H9 (cell line): Measurements from ENCODE around the gene SELENOS. TPM values are rescaled to one million over a fixed set of nuclear protein-coding genes. Genes with fewer than 3 reads are reported as not detected.

Experiments used
- DNase-seq: peaks from one replicate; pipeline ENCODE4 v3.0.0-alpha.2; 2017
- H2AFZ ChIP-seq: one replicate; pipeline ENCODE4 v1.6.1; 2013; ENCODE audit warnings: mild to moderate bottlenecking, low read length, control low read depth, moderate library complexity
- H2AK5ac ChIP-seq: 2 replicates; pipeline ENCODE4 v1.6.1; 2013; ENCODE audit warnings: low read length, control low read depth, mixed read lengths; ENCODE audit not compliant: insufficient read length
- H2BK120ac ChIP-seq: one replicate; pipeline ENCODE4 v1.6.1; 2013; ENCODE audit warnings: low read depth, mild to moderate bottlenecking, low read length, control low read depth, inconsistent platforms; ENCODE audit not compliant: poor library complexity, severe bottlenecking
- H2BK12ac ChIP-seq: 2 replicates; pipeline ENCODE4 v1.6.1; 2013; ENCODE audit warnings: low read length, control low read depth, mixed read lengths, low read depth; ENCODE audit not compliant: insufficient read length
- H2BK15ac ChIP-seq: 2 replicates; pipeline ENCODE4 v1.6.1; 2013; ENCODE audit warnings: low read depth, low read length, control low read depth
- H2BK20ac ChIP-seq: one replicate; pipeline ENCODE4 v1.6.1; 2013; ENCODE audit warnings: low read depth, mild to moderate bottlenecking, low read length, control low read depth, inconsistent platforms; ENCODE audit not compliant: poor library complexity, severe bottlenecking
- H2BK5ac ChIP-seq: 2 replicates; pipeline ENCODE4 v1.6.1; 2013; ENCODE audit warnings: low read length, control low read depth, mixed read lengths; ENCODE audit not compliant: insufficient read length
- H3K14ac ChIP-seq: 2 replicates; pipeline ENCODE4 v1.6.1; 2013; ENCODE audit warnings: low read length, control low read depth; ENCODE audit not compliant: insufficient read depth
- H3K18ac ChIP-seq: 2 replicates; pipeline ENCODE4 v1.6.1; 2013; ENCODE audit warnings: low read depth, mild to moderate bottlenecking, mixed read lengths, low read length, control low read depth; ENCODE audit not compliant: insufficient read length
- H3K23ac ChIP-seq: 2 replicates; pipeline ENCODE4 v1.6.1; 2013; ENCODE audit warnings: low read length, control low read depth, mixed read lengths, low read depth; ENCODE audit not compliant: insufficient read length
- H3K23me2 ChIP-seq: 2 replicates; pipeline ENCODE4 v1.6.1; 2013; ENCODE audit warnings: low read depth, mild to moderate bottlenecking, mixed read lengths, low read length, control low read depth; ENCODE audit not compliant: insufficient read length, poor library complexity, severe bottlenecking
- H3K27ac ChIP-seq: 2 replicates; pipeline ENCODE4 v1.5.1; 2013; ENCODE audit warnings: low read length, control low read depth, mixed read lengths, low read depth; ENCODE audit not compliant: insufficient read length
- H3K27me3 ChIP-seq: 2 replicates; pipeline ENCODE4 v1.6.1; 2013; ENCODE audit warnings: low read length, control low read depth, inconsistent platforms; ENCODE audit not compliant: insufficient read depth
- H3K4ac ChIP-seq: 2 replicates; pipeline ENCODE4 v1.6.1; 2013; ENCODE audit warnings: low read depth, mild to moderate bottlenecking, control low read depth, inconsistent platforms, low read length, moderate library complexity
- H3K4me1 ChIP-seq: 2 replicates; pipeline ENCODE4 v1.6.1; 2013; ENCODE audit warnings: low read length, control low read depth, inconsistent platforms; ENCODE audit not compliant: insufficient read depth
- H3K4me2 ChIP-seq: 2 replicates; pipeline ENCODE4 v1.6.1; 2013; ENCODE audit warnings: low read length, control low read depth, mixed read lengths; ENCODE audit not compliant: insufficient read length, insufficient read depth
- H3K56ac ChIP-seq: 2 replicates; pipeline ENCODE4 v1.6.1; 2013; ENCODE audit warnings: low read depth, mild to moderate bottlenecking, mixed read lengths, low read length, control low read depth; ENCODE audit not compliant: insufficient read length
- H3K79me1 ChIP-seq: 2 replicates; pipeline ENCODE4 v1.6.1; 2013; ENCODE audit warnings: low read depth, mild to moderate bottlenecking, moderate library complexity, low read length, control low read depth, inconsistent platforms; ENCODE audit not compliant: insufficient read depth, poor library complexity, severe bottlenecking
- H3K79me2 ChIP-seq: 2 replicates; pipeline ENCODE4 v1.6.1; 2013; ENCODE audit warnings: low read length, control low read depth, inconsistent platforms; ENCODE audit not compliant: insufficient read depth
- H3K9ac ChIP-seq: 2 replicates; pipeline ENCODE4 v1.6.1; 2013; ENCODE audit warnings: low read length, control low read depth, mixed read lengths; ENCODE audit not compliant: insufficient read length; ENCODE audit errors: extremely low read depth
- H3K9me3 ChIP-seq: one replicate; pipeline ENCODE4 v1.6.1; 2013; ENCODE audit warnings: low read depth, low read length, inconsistent platforms; ENCODE audit not compliant: control insufficient read depth
- H3T11ph ChIP-seq: one replicate; pipeline ENCODE4 v1.6.1; 2013; ENCODE audit warnings: mild to moderate bottlenecking, low read length, control low read depth, inconsistent platforms
- H4K20me1 ChIP-seq: one replicate; pipeline ENCODE4 v1.6.1; 2013; ENCODE audit not compliant: control insufficient read depth, insufficient read length, insufficient read depth
- H4K5ac ChIP-seq: 2 replicates; pipeline ENCODE4 v1.6.1; 2013; ENCODE audit warnings: low read depth, mild to moderate bottlenecking, mixed read lengths, low read length, control low read depth; ENCODE audit not compliant: insufficient read length
- H4K8ac ChIP-seq: replicated peaks from 2 replicates; pipeline ENCODE4 v1.6.1; 2013; ENCODE audit warnings: low read length, control low read depth, mixed read lengths, low read depth; ENCODE audit not compliant: insufficient read length
- H4K91ac ChIP-seq: 2 replicates; pipeline ENCODE4 v1.6.1; 2013; ENCODE audit warnings: low read depth, mild to moderate bottlenecking, moderate library complexity, mixed read lengths, low read length, control low read depth; ENCODE audit not compliant: insufficient read length
- H3K27ac Mint-ChIP-seq, 3 experiments: 2 replicates in 2 of 3; 3 replicates in 1 of 3; pipeline ENCODE4 v1.8.0; 2020 to 2021; ENCODE audit warnings: mixed read lengths in 3 of 3, mild to moderate bottlenecking in 1 of 3, moderate library complexity in 1 of 3
- H3K27me3 Mint-ChIP-seq: 2 replicates; pipeline ENCODE4 v1.8.0; 2021; ENCODE audit warnings: low read depth, mild to moderate bottlenecking, moderate library complexity, mixed read lengths
- H3K36me3 Mint-ChIP-seq, 3 experiments: 2 replicates in 2 of 3; 3 replicates in 1 of 3; pipeline ENCODE4 v1.8.0; 2020 to 2021; ENCODE audit warnings: low read depth in 3 of 3, mixed read lengths in 3 of 3; ENCODE audit not compliant: insufficient read depth in 1 of 3
- H3K4me1 Mint-ChIP-seq, 2 experiments: 2 replicates each; pipeline ENCODE4 v1.8.0; 2020; ENCODE audit warnings: mixed read lengths in 2 of 2
- H3K4me3 Mint-ChIP-seq, 2 experiments: 2 replicates in 1 of 2; 3 replicates in 1 of 2; pipeline ENCODE4 v1.8.0; 2020 to 2021; ENCODE audit warnings: mild to moderate bottlenecking in 2 of 2, mixed read lengths in 2 of 2, moderate library complexity in 1 of 2
- H3K9me3 Mint-ChIP-seq, 2 experiments: 2 replicates in 1 of 2; 3 replicates in 1 of 2; pipeline ENCODE4 v1.8.0; 2020; ENCODE audit warnings: mild to moderate bottlenecking in 2 of 2, mixed read lengths in 2 of 2, moderate library complexity in 1 of 2
- CTCF ChIP-seq: fragments of 200-600 bp; sonication (generic); conservative IDR thresholded peaks from 3 replicates; pipeline ENCODE4 v1.8.0; 2021; ENCODE audit warnings: antibody characterized with exemption, mild to moderate bottlenecking
- WGBS: extraction: QIAGEN DNeasy Blood & Tissue Kit; methylation state at CpG from one replicate; pipeline ENCODE4 v1.1.7; 2013; ENCODE audit warnings: missing lambda C conversion rate, low lambda C conversion rate, mixed read lengths; ENCODE audit not compliant: insufficient read length; ENCODE audit errors: extremely low coverage; 5-methylcytosine and 5-hydroxymethylcytosine counted together
- total RNA-seq: library from RNA; stranded (reverse); gene quantifications from 2 replicates; pipeline ENCODE4 v1.2.1, GENCODE V29; 2021

The SELENOS gene
- total RNA-seq, 1 experiment from 2014 or later, result 57.7 TPM

DNA sequence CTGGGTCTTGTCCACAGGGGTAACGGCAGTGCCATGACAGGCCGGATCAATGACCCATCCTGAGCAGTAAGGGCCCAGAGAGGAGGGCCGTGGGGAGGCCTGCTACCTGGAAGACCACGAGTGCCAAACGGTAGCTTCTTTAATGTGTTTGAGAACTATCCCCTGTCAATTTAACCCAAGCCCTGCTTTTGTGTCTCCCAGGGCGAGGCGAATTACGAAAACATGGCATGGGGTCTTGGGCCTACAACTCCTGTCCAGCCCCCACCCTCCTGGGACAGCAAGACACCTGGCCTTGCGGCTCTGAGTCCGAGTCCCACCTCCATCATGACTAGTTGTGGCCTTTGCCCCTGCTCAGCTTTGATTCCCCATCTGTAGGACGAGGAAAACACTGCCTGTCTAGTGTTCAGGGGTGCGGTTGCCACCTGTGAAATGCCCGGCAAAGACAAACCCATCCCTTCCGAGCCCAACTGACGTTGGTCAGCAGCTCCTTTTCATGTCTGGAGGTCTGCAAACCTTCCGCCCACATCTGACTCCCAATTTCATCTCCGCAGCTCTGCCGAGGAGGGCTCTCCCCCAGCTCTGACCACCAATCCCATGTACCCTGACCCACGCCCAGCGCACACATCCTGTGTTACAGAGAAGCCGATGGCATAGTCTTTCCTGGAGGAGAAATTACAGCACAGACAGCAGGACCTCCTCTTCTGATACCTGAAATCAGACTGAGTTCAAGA lies 46.7 kb upstream of the SELENOS start:
- no peaks in the 10 kb centered on the region; a peak in 1 of 7 replicates for H3K36me3 Mint-ChIP-seq
- H2BK15ac ChIP-seq, result no peak overlapping the region
- no peak overlapping the region for H3K4me2 ChIP-seq
- H2BK12ac ChIP-seq, result no peak overlapping the region
- no peak overlapping the region for H2AFZ ChIP-seq
- H3K79me1 ChIP-seq, result no peaks in the 10 kb centered on the region
- H3K27me3 Mint-ChIP-seq, result peaks cover 52% of the 10 kb centered on the region
- no peak overlapping the region for H3K23ac ChIP-seq
- H3K18ac ChIP-seq, result no peak overlapping the region
- no peak for DNase-seq
- H4K5ac ChIP-seq, result no peak overlapping the region
- no peaks in the 10 kb centered on the region for H3K27me3 ChIP-seq
- no peaks in the 10 kb centered on the region for H3K79me2 ChIP-seq
- no peak overlapping the region for H3K4ac ChIP-seq
- no peak overlapping the region for H3K56ac ChIP-seq
- no peak overlapping the region for H4K8ac ChIP-seq
- H3K4me1 Mint-ChIP-seq, result peaks cover 4 to 8% of the 10 kb centered on the region in 2 experiments
- H3K4me1 ChIP-seq, result no peaks in the 10 kb centered on the region
- H4K91ac ChIP-seq, result no peak overlapping the region
- H3K27ac Mint-ChIP-seq, result no peak overlapping the region; a peak in 1 of 7 replicates
- no peaks in the 10 kb centered on the region for H3K9me3 ChIP-seq
- no peak overlapping the region for H3K4me3 Mint-ChIP-seq
- H3K23me2 ChIP-seq, result no peaks in the 10 kb centered on the region
- no peak for TF ChIP-seq CTCF
- H3T11ph ChIP-seq, result no peak overlapping the region
- H3K14ac ChIP-seq, result no peak overlapping the region
- no peaks in the 10 kb centered on the region for H4K20me1 ChIP-seq
- H2BK20ac ChIP-seq, result no peak overlapping the region
- WGBS, result no CpG with 5 or more reads among the region's 21 CpGs
- no peak overlapping the region for H2BK120ac ChIP-seq
- no peak overlapping the region for H3K27ac ChIP-seq
- no peak overlapping the region for H3K9ac ChIP-seq
- no peaks in the 10 kb centered on the region for H3K9me3 Mint-ChIP-seq
- no peak overlapping the region for H2BK5ac ChIP-seq
- H2AK5ac ChIP-seq, result no peak overlapping the region
